Measurements from ENCODE around the gene PHF24.

GRCh38 chr9:34995670-34996060, 37.6 kb downstream of the PHF24 start:
- no peak for TF ChIP-seq CTCF (IDR thresholded peaks at IDR 0.05)
- no peak for TF ChIP-seq POLR2A (IDR thresholded peaks at IDR 0.05)

Measured in esophagus squamous epithelium (tissue), 4 donors.